SK-N-MC (cell line): Measurements from ENCODE around the gene CCDC32.

Experiments used
- DNase-seq: peaks from one replicate; pipeline ENCODE4 v3.0.0-alpha.2; 2011; ENCODE audit warnings: low read depth, low spot score
- H3K27ac ChIP-seq: fragments of 200-600 bp; sonication (generic); 2 replicates; pipeline ENCODE4 v1.5.1; 2016; ENCODE audit warnings: mixed run types
- H3K36me3 ChIP-seq: fragments of 200-600 bp; sonication (generic); 2 replicates; pipeline ENCODE4 v1.6.1; 2017; ENCODE audit warnings: antibody characterized with exemption, low read length, mixed read lengths; ENCODE audit not compliant: insufficient read depth
- H3K4me3 ChIP-seq: fragments of 200-600 bp; sonication (generic); 2 replicates; pipeline ENCODE4 v1.5.1; 2016
- H3K9ac ChIP-seq: fragments of 200-600 bp; sonication (generic); 2 replicates; pipeline ENCODE4 v1.8.0; 2017; ENCODE audit warnings: mixed run types, mixed read lengths; ENCODE audit not compliant: insufficient read length
- H3K9me3 ChIP-seq: fragments of 200-600 bp; sonication (generic); 2 replicates; pipeline ENCODE4 v1.6.1; 2017; ENCODE audit warnings: low read depth, mild to moderate bottlenecking, antibody characterized with exemption, low read length, moderate library complexity, mixed read lengths
- EZH2 ChIP-seq: fragments of 200-600 bp; sonication (generic); IDR thresholded peaks from one replicate; pipeline ENCODE4 v1.6.1; 2017; ENCODE audit warnings: antibody characterized with exemption
- FOXP2 ChIP-seq: optimal IDR thresholded peaks from 2 replicates; pipeline ENCODE3; 2011; ENCODE audit warnings: mild to moderate bottlenecking, moderate library complexity; ENCODE audit not compliant: insufficient read depth; ENCODE audit errors: extremely low read length, control extremely low read depth
- POLR2AphosphoS5 ChIP-seq: IDR thresholded peaks from 2 replicates; pipeline ENCODE4 v1.6.1; 2012; ENCODE audit warnings: mild to moderate bottlenecking, low read depth, low read length, borderline replicate concordance

CCDC32 gene

DNA sequence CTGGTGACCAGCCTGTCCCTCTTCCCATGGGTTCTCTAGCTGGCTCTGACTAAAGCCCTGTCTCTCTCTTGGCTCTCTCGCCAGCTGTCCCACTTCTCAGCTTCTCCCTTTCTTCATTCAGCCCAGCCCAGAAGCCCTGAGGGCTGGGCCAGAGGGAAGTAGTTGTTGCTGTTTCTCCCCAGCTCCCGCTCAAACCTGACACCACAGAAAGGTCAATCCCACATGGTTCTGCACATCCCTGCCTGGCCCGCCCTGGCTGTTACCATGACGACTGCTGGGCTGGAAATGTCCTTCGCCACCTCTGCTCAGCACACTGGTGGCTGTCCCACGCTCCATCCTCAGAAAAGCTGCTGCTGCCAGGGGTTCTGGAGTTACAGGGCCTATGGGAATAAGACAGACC is 25.9 kb downstream of the CCDC32 start:
- Histone ChIP-seq H3K27ac (no peak overlapping the region), H3K4me3 (no peak overlapping the region), H3K36me3 (no peaks in the 10 kb centered on the region), H3K9me3 (no peaks in the 10 kb centered on the region), H3K9ac (no peak overlapping the region)
- no peak for TF ChIP-seq FOXP2
- TF ChIP-seq POLR2AphosphoS5: no peak
- TF ChIP-seq EZH2: no peak
- DNase-seq: no peak

DNA sequence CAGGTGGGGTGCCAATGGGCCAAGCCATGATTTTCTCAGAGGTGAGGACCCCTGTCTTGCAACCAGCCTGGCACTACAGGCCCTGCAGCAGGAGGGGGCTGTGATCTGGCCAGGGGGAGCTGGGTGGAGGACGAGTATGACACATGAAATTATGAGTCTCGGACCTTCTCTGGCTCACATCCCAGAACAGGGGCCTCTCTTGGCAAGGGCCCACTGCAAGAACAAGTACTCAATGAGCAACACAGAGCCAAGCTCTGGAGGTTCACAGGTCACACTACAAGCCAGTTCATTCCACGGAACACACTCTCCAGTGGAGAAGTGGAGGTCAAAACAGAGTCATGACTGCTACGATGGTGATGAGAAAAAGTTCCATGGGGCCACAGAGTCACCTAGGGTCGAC is 28.3 kb downstream of the CCDC32 start:
- H3K9me3 ChIP-seq: no peaks in the 10 kb centered on the region
- H3K9ac ChIP-seq: no peak overlapping the region
- no peak for DNase-seq
- H3K4me3 ChIP-seq: no peak overlapping the region
- TF ChIP-seq EZH2 (no peak), FOXP2 (no peak), POLR2AphosphoS5 (no peak)
- no peaks in the 10 kb centered on the region for H3K36me3 ChIP-seq
- no peak overlapping the region for H3K27ac ChIP-seq

DNA sequence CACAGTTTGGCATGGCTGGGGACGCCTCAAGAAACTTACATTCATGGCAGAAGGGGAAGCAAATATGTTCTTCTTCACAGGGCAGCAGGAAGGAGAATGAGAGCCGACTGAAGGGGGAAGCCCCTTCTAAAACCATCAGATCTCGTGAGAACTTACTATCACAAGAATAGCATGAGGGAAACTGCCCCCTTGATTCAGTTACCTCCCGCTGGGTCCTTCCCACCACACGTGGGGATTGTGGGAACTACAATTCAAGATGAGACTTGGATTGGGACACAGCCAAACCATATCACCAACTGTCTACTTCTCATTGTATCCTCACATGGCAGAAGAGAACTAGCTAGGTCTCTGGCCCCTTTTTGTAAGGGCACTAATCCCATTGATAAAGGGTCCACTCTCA is 30.5 kb downstream of the CCDC32 start:
- H3K4me3 ChIP-seq: no peak overlapping the region
- no peaks in the 10 kb centered on the region for H3K9me3 ChIP-seq
- no peak overlapping the region for H3K9ac ChIP-seq
- no peaks in the 10 kb centered on the region for H3K36me3 ChIP-seq
- no peak for DNase-seq
- no peak for TF ChIP-seq POLR2AphosphoS5
- no peak for TF ChIP-seq FOXP2
- TF ChIP-seq EZH2: no peak
- no peak overlapping the region for H3K27ac ChIP-seq

DNA sequence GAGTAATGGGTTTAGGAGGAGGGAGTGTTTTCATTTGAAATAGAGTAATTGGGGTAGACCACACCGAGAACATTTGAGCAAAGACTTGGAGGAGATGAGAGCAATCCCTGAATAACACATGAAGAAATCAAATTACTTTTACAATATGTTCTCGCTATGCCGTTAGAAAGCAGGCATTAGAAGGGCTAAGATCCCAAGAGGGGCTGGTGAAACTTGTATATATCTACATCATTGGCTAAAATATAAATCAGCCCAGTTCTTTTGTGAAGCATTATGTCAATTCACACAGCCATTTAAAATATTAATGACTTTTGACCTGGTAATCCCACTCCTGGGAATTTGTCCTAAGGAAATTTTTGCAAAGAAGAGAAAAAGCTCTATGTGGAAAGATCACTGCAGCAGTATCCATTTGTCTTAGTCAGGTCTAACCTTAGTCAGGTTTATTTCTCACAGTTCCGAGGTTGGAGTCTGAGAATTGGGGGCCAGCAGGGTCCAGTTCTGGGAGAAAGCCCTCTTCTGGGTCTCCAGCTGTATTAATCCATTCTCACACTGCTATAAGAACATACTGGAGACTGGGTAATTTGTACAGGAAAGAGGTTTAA is 31.0 kb downstream of the CCDC32 start:
- Histone ChIP-seq H3K9me3 (no peaks in the 10 kb centered on the region), H3K9ac (no peak overlapping the region), H3K4me3 (no peak overlapping the region), H3K27ac (no peak overlapping the region), H3K36me3 (no peaks in the 10 kb centered on the region)
- DNase-seq: no peak
- TF ChIP-seq EZH2: no peak
- TF ChIP-seq POLR2AphosphoS5: no peak
- TF ChIP-seq FOXP2: no peak

DNA sequence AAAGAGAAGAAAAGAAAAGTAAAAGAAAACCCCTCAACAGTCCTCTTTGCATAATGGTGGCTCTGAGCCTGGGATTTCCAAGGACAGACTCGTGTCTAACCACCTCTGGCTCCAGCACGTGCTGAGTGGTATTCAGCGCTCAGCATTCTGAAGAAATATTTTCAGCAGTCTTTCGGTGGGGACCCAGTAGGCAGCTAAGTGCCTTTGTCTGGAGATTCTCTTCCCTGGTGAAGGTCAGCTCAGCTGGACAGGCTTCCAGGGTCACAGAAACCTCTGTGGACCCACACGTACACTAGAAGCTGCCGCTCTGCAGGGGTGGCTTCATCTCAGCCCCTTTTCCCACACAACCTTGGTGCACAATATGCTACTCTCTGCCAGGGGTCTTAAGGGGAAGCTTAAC is 36.0 kb downstream of the CCDC32 start:
- H3K9ac ChIP-seq: no peak overlapping the region
- no peak overlapping the region for H3K27ac ChIP-seq
- no peak overlapping the region for H3K4me3 ChIP-seq
- H3K36me3 ChIP-seq: no peaks in the 10 kb centered on the region
- no peak for DNase-seq
- no peak for TF ChIP-seq POLR2AphosphoS5
- no peaks in the 10 kb centered on the region for H3K9me3 ChIP-seq

DNA sequence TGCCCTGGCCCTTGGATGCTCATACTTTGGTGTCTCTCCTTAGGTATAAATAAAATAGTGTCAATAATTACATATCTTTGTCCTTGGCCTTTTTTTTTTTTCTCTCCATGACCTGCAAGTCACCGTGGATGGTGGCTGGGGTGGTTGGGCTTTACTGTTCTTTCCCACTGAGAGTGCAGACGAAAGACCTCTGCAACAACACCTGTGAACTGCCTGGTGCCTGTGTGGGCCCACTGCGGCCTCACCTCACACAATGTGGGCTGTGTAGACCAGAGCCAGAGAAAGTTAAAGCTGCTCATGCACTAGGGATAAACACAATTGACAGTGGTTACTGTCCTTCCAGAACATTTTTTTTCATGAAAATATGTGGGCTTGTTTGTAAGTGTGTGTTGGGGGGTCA is 39.0 kb downstream of the CCDC32 start:
- DNase-seq: no peak

DNA sequence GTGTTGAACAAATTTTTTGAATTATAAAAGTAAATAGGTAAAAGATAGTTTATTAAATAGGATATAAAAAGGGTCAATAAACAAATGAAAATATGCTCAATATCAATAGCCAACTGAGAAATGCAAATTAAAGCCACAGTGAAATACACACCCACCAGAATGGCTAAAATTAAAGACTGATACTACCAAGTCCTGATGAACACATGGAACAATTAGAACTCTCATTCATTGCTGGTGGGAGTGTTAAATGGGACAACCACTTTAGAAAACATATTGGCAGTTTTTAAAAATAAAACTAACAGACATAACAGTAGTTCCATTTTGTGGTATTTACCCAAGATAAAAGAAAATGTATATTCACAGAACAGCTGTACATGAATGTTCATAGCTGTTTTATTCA is 41.2 kb downstream of the CCDC32 start:
- no peak overlapping the region for H3K9ac ChIP-seq
- no peak for DNase-seq

More for the DNA sequence above, 39.0 kb downstream of the CCDC32 start:
- Histone ChIP-seq H3K4me3 (no peak overlapping the region), H3K27ac (no peak overlapping the region), H3K9me3 (no peaks in the 10 kb centered on the region), H3K36me3 (no peaks in the 10 kb centered on the region), H3K9ac (no peak overlapping the region)
- TF ChIP-seq POLR2AphosphoS5 (no peak), FOXP2 (no peak), EZH2 (no peak)

DNA sequence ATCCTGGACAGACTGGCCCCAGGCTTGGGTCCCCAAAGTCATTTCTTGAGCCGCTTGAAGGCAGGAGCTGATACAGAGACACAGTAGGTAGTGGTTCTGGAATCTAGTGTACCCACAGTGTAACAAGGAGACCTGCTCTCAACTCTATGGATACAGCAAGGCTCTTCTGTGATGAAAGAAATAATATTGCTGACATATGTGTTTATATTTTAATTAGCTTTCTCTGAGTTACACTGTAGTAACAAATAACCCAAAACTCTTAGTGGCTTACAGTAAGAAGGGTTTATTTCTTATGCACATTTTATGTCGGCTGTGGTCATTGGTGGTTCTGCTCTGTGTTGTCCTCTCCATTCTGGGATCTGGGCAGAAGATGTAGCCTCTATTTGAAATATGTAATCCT is 48.5 kb downstream of the CCDC32 start:
- H3K27ac ChIP-seq: no peak overlapping the region
- H3K9me3 ChIP-seq: no peaks in the 10 kb centered on the region
- no peak overlapping the region for H3K4me3 ChIP-seq
- DNase-seq: no peak
- no peaks in the 10 kb centered on the region for H3K36me3 ChIP-seq
- H3K9ac ChIP-seq: no peak overlapping the region
- TF ChIP-seq EZH2 (no peak), POLR2AphosphoS5 (no peak), FOXP2 (no peak)

More for the DNA sequence above, 41.2 kb downstream of the CCDC32 start:
- Histone ChIP-seq H3K4me3 (no peak overlapping the region), H3K9me3 (no peaks in the 10 kb centered on the region), H3K27ac (no peak overlapping the region), H3K36me3 (no peaks in the 10 kb centered on the region)
- TF ChIP-seq EZH2 (no peak), POLR2AphosphoS5 (no peak), FOXP2 (no peak)

DNA sequence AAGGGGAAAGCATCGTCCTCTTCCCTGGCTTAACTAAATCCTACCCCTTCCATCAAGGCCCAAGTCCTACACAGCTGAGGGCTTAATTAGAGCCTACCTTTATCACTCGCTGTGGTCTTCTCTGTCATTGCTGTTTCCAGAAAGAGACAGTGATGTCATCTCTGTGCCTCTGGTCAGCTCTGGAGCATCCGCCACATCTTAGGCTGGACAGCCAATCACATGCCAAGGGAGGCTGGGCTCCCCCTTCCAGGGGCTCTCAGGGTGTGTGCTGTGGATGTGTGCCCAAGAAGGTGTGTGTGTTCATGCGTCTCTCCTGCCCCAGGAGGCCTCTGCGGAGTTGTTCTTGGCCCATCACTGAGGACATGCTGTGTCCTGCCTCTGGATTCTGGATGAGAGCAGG is 51.2 kb downstream of the CCDC32 start:
- TF ChIP-seq EZH2 (no peak), POLR2AphosphoS5 (no peak), FOXP2 (no peak)
- no peak overlapping the region for H3K4me3 ChIP-seq
- no peak for DNase-seq
- no peaks in the 10 kb centered on the region for H3K36me3 ChIP-seq
- no peaks in the 10 kb centered on the region for H3K9me3 ChIP-seq
- no peak overlapping the region for H3K27ac ChIP-seq
- H3K9ac ChIP-seq: no peak overlapping the region
